B cell (primary cell): ENCODE measurements around the gene KIAA1217. TPM values are rescaled to one million over a fixed set of nuclear protein-coding genes. Genes with fewer than 3 reads are reported as not detected.

Experiments used
- ATAC-seq: fragments of 200-7000 bp; cut with Tn5 transposase; one replicate; pipeline ENCODE4 v1.10.0; 2021; ENCODE audit warnings: low read depth, mild to moderate bottlenecking, moderate number of reproducible peaks, moderate library complexity
- CTCF ChIA-PET: fragments of 350-600 bp; sonication (Branson Sonifier 250); formaldehyde crosslinking; loops from one replicate; lab custom pipeline; 2021; ENCODE audit warnings: antibody characterized with exemption, inconsistent platforms; lab: Charles Lee
- POLR2A ChIA-PET: fragments of 350-600 bp; sonication (Branson Sonifier 250); formaldehyde crosslinking; loops from one replicate; lab custom pipeline; 2021; ENCODE audit warnings: antibody characterized with exemption; lab: Charles Lee
- DNase-seq: peaks from one replicate; pipeline ENCODE4 v3.0.0; 2013
- H2AFZ ChIP-seq: 2 replicates; pipeline ENCODE4 v1.6.1; 2012; ENCODE audit warnings: mild to moderate bottlenecking, low read depth, low read length; ENCODE audit not compliant: insufficient read depth, poor library complexity, severe bottlenecking
- H3K27ac ChIP-seq, 2 donors: 1 replicate in 1 of 2; 2 replicates in 1 of 2; pipeline ENCODE4 v1.5.1; 2012 to 2013; ENCODE audit warnings: low read length in 2 of 2, mild to moderate bottlenecking in 2 of 2, moderate library complexity in 1 of 2
- H3K27me3 ChIP-seq, 4 experiments: fragments of 200-600 bp in 1 of 4; sonication (generic) in 1 of 4; replicated peaks in 1 of 4; 1 replicate in 2 of 4; 2 replicates in 2 of 4; pipeline versions ENCODE4 v1.6.1 to v1.7.0; 2013 to 2016; ENCODE audit warnings: low read length in 3 of 4, mild to moderate bottlenecking in 2 of 4, mixed read lengths in 1 of 4, moderate library complexity in 1 of 4; ENCODE audit not compliant: insufficient read depth in 4 of 4, control insufficient read depth in 3 of 4; ENCODE audit errors: control extremely low read depth in 1 of 4
- H3K36me3 ChIP-seq, 2 experiments: replicated peaks in 1 of 2; 1 replicate in 1 of 2; 2 replicates in 1 of 2; pipeline versions ENCODE4 v1.6.1 to v1.7.1; 2013; ENCODE audit warnings: low read length in 1 of 2; ENCODE audit not compliant: insufficient read depth in 2 of 2, control insufficient read depth in 1 of 2; ENCODE audit errors: control extremely low read depth in 1 of 2, extremely low read depth in 1 of 2
- H3K4me1 ChIP-seq, 2 donors: fragments of 200-600 bp in 1 of 2; sonication (generic) in 1 of 2; 1 replicate in 1 of 2; 2 replicates in 1 of 2; pipeline versions ENCODE4 v1.5.1 to v1.6.1; 2013 to 2017; ENCODE audit warnings: low read length in 2 of 2; ENCODE audit not compliant: control insufficient read depth in 2 of 2, insufficient read depth in 2 of 2
- H3K4me2 ChIP-seq: replicated peaks from 2 replicates; pipeline ENCODE3; 2012; ENCODE audit warnings: mild to moderate bottlenecking, low read depth, low read length; ENCODE audit not compliant: poor library complexity, severe bottlenecking
- H3K4me3 ChIP-seq, 5 experiments: fragments of 200-600 bp in 1 of 5; sonication (generic) in 1 of 5; 1 replicate in 3 of 5; 2 replicates in 2 of 5; pipeline versions ENCODE4 v1.5.1 to v1.7.0; 2011 to 2016; ENCODE audit warnings: low read length in 4 of 5, mild to moderate bottlenecking in 4 of 5, low read depth in 2 of 5, control low read depth in 1 of 5, moderate library complexity in 1 of 5; ENCODE audit not compliant: insufficient read depth in 1 of 5; ENCODE audit errors: control extremely low read depth in 1 of 5, extremely low read depth in 1 of 5
- H3K79me2 ChIP-seq: fragments of 200-600 bp; sonication (generic); one replicate; pipeline ENCODE4 v1.6.0; 2016; ENCODE audit warnings: low read length; ENCODE audit not compliant: control insufficient read depth, insufficient read depth
- H3K9ac ChIP-seq: fragments of 200-600 bp; sonication (generic); 2 replicates; pipeline ENCODE4 v1.6.1; 2017; ENCODE audit warnings: mild to moderate bottlenecking, low read length, moderate library complexity
- H3K9me3 ChIP-seq, 3 donors: one replicate each; pipeline versions ENCODE4 v1.6.1 to v1.7.1; 2013; ENCODE audit warnings: low read length in 2 of 3; ENCODE audit not compliant: control insufficient read depth in 2 of 3, insufficient read depth in 1 of 3; ENCODE audit errors: control extremely low read depth in 1 of 3
- H4K20me1 ChIP-seq: 2 replicates; pipeline ENCODE4 v1.6.0; 2012; ENCODE audit warnings: mild to moderate bottlenecking, low read length; ENCODE audit not compliant: insufficient read depth, control insufficient read depth, poor library complexity, severe bottlenecking
- H3K27ac Mint-ChIP-seq: one replicate; pipeline ENCODE4 v1.8.0; 2021; ENCODE audit warnings: mixed read lengths
- H3K27me3 Mint-ChIP-seq: one replicate; pipeline ENCODE4 v1.8.0; 2021; ENCODE audit warnings: mixed read lengths
- H3K4me1 Mint-ChIP-seq: one replicate; pipeline ENCODE4 v1.8.0; 2021; ENCODE audit warnings: mixed read lengths
- H3K4me3 Mint-ChIP-seq: one replicate; pipeline ENCODE4 v1.8.0; 2021; ENCODE audit warnings: mixed read lengths
- H3K9me3 Mint-ChIP-seq: one replicate; pipeline ENCODE4 v1.8.0; 2022; ENCODE audit warnings: mixed read lengths; ENCODE audit not compliant: insufficient read depth
- EZH2 ChIP-seq: IDR thresholded peaks from 2 replicates; pipeline ENCODE4 v1.6.1; 2012; ENCODE audit warnings: borderline replicate concordance, low read depth, mild to moderate bottlenecking, moderate library complexity, low read length; ENCODE audit not compliant: insufficient read depth, poor library complexity, severe bottlenecking
- WGBS: methylation state at CpG from one replicate; pipeline ENCODE4 v1.1.5; 2013; ENCODE audit warnings: missing lambda C conversion rate; ENCODE audit not compliant: insufficient coverage; 5-methylcytosine and 5-hydroxymethylcytosine counted together
- intact Hi-C: fragments of 100-400 bp; cut with micrococcal nuclease; formaldehyde crosslinking; loops from one replicate; pipeline ENCODE4 v1.10.0; 2022
- polyA plus RNA-seq: library from polyadenylated mRNA; depleted of rRNA; stranded (reverse); fragments of >200 nt; gene quantifications from 2 replicates; pipeline ENCODE4 v1.2.3, GENCODE V29; 2012
- total RNA-seq, 2 donors: library from RNA; stranded (reverse); fragments of 120-200 nt in 1 of 2; gene quantifications; 1 replicate in 1 of 2; 2 replicates in 1 of 2; pipeline versions ENCODE4 v1.2.3 to v1.2.4, GENCODE V29; 2013 to 2022
- TF ChIP-seq, protein P1 (sequence below): fragments of 200-600 bp; IDR thresholded peaks from one replicate; pipeline ENCODE4 v1.8.0; 2022; ENCODE audit warnings: antibody characterized with exemption, mild to moderate bottlenecking

KIAA1217 gene
- total and polyA plus RNA-seq, 2 donors (not counting 1 experiment from before 2014, with no cell fraction given): 0.67 TPM; not detected in 1

DNA sequence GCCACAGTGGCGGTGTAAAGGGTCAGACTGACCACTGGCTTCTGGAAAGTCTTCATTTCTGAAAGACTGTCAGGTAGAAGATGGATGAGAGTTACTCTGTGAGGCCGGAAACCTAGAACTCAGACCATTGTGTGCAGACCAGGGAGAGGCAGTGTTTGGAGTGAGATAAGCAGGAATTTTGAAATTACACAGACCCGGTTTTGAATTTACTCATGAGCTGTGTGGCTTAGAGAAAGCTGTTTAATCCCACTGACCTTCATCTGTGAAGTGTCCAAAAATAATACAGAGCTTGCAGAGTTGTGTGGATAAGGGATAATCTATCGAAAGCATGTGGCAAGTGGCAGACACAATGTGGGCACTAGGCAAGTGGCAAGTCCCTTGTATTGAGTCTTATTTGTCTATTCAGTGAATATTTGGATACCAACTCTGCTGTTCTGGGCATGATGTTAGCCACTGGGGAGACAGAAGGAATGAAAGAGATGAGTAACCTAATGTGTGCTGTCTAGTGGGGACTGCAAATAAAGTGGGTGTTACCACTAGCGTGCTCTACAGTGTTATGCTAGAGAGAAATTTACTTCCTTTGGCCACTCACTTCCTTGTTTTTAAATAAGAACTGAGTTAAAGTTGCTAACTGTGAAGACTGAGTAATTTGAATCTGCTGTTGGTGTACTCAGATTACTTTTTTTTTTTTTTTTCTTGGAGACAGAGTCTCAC is 69.4 kb downstream of the KIAA1217 start:
- H4K20me1 ChIP-seq: no peaks in the 10 kb centered on the region
- Mint-ChIP-seq H3K27ac (no peak overlapping the region), H3K27me3 (no peaks in the 10 kb centered on the region), H3K4me1 (no peaks in the 10 kb centered on the region), H3K4me3 (no peak overlapping the region), H3K9me3 (peaks cover 3% of the 10 kb centered on the region)
- 73% methylated on average over 3 of the region's 5 CpGs for WGBS
- intact Hi-C loops: no loop called here
- no peaks in the 10 kb centered on the region for H3K4me1 ChIP-seq
- H3K36me3 ChIP-seq: no peaks in the 10 kb centered on the region
- no peak overlapping the region for H3K27ac ChIP-seq
- H3K79me2 ChIP-seq: no peaks in the 10 kb centered on the region
- no peak overlapping the region for H2AFZ ChIP-seq
- ChIA-PET CTCF (no interaction called here), POLR2A (no interaction called here)
- peaks cover 0 to 14% (median 1%) of the 10 kb centered on the region in 3 donors for H3K9me3 ChIP-seq
- ATAC-seq: no peak
- DNase-seq: no peak
- no peak overlapping the region for H3K4me3 ChIP-seq
- no peak overlapping the region for H3K4me2 ChIP-seq
- TF ChIP-seq, protein P1, sequence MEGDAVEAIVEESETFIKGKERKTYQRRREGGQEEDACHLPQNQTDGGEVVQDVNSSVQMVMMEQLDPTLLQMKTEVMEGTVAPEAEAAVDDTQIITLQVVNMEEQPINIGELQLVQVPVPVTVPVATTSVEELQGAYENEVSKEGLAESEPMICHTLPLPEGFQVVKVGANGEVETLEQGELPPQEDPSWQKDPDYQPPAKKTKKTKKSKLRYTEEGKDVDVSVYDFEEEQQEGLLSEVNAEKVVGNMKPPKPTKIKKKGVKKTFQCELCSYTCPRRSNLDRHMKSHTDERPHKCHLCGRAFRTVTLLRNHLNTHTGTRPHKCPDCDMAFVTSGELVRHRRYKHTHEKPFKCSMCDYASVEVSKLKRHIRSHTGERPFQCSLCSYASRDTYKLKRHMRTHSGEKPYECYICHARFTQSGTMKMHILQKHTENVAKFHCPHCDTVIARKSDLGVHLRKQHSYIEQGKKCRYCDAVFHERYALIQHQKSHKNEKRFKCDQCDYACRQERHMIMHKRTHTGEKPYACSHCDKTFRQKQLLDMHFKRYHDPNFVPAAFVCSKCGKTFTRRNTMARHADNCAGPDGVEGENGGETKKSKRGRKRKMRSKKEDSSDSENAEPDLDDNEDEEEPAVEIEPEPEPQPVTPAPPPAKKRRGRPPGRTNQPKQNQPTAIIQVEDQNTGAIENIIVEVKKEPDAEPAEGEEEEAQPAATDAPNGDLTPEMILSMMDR: no peak
- TF ChIP-seq EZH2: no peak
- H3K9ac ChIP-seq: no peak overlapping the region
- H3K27me3 ChIP-seq: no peaks in the 10 kb centered on the region

DNA sequence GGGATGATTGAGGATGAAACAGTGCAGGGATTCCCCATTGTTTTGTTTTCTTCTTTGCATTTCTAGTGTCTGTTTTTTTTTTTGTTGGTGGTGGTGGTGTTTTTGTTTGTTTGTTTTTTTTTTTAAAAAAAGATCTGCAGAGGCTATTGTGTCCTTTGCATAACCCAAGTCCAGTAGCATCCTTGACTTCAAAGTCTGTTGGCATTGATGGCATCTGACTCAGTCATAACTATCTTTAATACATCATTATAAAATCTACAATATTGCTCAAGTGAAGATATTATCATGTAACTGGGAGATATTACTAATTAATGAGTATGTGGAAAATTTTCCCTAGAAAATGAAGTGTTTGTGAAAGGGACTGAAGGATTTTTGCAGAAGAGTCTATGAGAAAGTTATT is 70.2 kb downstream of the KIAA1217 start:
- no peaks in the 10 kb centered on the region for H4K20me1 ChIP-seq
- no peak for ATAC-seq
- no peaks in the 10 kb centered on the region for H3K4me1 Mint-ChIP-seq
- no peak overlapping the region for H3K4me3 Mint-ChIP-seq
- POLR2A ChIA-PET: no interaction called here
- H3K4me2 ChIP-seq: no peak overlapping the region
- H3K9me3 Mint-ChIP-seq: peaks cover 3% of the 10 kb centered on the region
- TF ChIP-seq EZH2: no peak
- TF ChIP-seq, protein P1: no peak
- H3K27ac ChIP-seq: no peak overlapping the region
- H3K27me3 Mint-ChIP-seq: no peaks in the 10 kb centered on the region
- no peaks in the 10 kb centered on the region for H3K4me1 ChIP-seq
- intact Hi-C loops: no loop called here
- no peak overlapping the region for H3K4me3 ChIP-seq
- H3K9ac ChIP-seq: no peak overlapping the region
- peaks cover 0 to 17% (median 1%) of the 10 kb centered on the region in 3 donors for H3K9me3 ChIP-seq
- CTCF ChIA-PET: no interaction called here
- H3K27ac Mint-ChIP-seq: no peak overlapping the region
- H3K27me3 ChIP-seq: no peaks in the 10 kb centered on the region
- DNase-seq: no peak
- no peaks in the 10 kb centered on the region for H3K79me2 ChIP-seq
- no peak overlapping the region for H2AFZ ChIP-seq
- no peaks in the 10 kb centered on the region for H3K36me3 ChIP-seq
